Peyer's patch (tissue), 4 donors: Measurements from ENCODE around the gene ZGLP1.

Experiments
- POLR2A ChIP-seq, 2 donors: fragments of 450-650 bp; IDR thresholded peaks; one replicate each; pipeline ENCODE4 v1.5.1; 2017; ENCODE audit warnings: antibody characterized with exemption in 2 of 2, mild to moderate bottlenecking in 2 of 2, moderate library complexity in 2 of 2
- TF ChIP-seq, protein P1 (sequence below), 6 experiments: fragments of 450-650 bp in 4 of 6; fragments of 200-600 bp in 2 of 6; sonication (generic) in 1 of 6; IDR thresholded peaks; one replicate each; pipeline ENCODE4 v1.5.1; 2017 to 2019; ENCODE audit warnings: antibody characterized with exemption in 6 of 6, mild to moderate bottlenecking in 3 of 6, moderate library complexity in 1 of 6

DNA sequence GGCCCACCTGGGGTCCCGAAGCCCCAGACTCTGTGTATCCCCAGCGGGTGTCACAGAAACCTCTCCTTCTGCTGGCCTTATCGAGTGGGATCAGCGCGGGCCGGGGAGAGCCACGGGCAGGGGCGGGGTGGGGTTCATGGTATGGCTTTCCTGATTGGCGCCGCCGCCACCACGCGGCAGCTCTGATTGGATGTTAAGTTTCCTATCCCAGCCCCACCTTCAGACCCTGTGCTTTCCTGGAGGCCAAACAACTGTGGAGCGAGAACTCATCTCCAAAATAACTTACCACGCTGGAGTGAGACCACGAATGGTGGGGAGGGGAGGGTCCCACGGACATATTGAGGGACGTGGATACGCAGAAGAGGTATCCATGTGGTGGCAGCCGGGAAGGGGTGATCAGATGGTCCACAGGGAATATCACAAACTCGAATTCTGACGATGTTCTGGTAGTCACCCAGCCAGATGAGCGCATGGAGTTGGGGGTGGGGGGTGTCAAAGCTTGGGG, 20.9 kb downstream of the ZGLP1 start:
- TF ChIP-seq, protein P1, sequence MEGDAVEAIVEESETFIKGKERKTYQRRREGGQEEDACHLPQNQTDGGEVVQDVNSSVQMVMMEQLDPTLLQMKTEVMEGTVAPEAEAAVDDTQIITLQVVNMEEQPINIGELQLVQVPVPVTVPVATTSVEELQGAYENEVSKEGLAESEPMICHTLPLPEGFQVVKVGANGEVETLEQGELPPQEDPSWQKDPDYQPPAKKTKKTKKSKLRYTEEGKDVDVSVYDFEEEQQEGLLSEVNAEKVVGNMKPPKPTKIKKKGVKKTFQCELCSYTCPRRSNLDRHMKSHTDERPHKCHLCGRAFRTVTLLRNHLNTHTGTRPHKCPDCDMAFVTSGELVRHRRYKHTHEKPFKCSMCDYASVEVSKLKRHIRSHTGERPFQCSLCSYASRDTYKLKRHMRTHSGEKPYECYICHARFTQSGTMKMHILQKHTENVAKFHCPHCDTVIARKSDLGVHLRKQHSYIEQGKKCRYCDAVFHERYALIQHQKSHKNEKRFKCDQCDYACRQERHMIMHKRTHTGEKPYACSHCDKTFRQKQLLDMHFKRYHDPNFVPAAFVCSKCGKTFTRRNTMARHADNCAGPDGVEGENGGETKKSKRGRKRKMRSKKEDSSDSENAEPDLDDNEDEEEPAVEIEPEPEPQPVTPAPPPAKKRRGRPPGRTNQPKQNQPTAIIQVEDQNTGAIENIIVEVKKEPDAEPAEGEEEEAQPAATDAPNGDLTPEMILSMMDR (IDR thresholded peaks at IDR 0.05): no peak
- TF ChIP-seq POLR2A (IDR thresholded peaks at IDR 0.05): no peak
